K562 (cell line): Measurements from ENCODE around the gene SMAD3. TPM values are rescaled to one million over a fixed set of nuclear protein-coding genes. Genes with fewer than 3 reads are reported as not detected.

Experiments used
- ATAC-seq: fragments of 200-7000 bp; cut with Tn5 transposase; 3 replicates; pipeline ENCODE4 v1.9.1; 2020; ENCODE audit warnings: moderate library complexity
- BruUV-seq: library from RNA; stranded (reverse); fragments of 400-500 nt; replicated peaks from 2 replicates; lab custom pipeline; 2021; lab: Mats Ljungman, UMichigan
- CTCF ChIA-PET: fragments of 300-600 bp; formaldehyde crosslinking; extraction: SDS; loops from one replicate; lab custom pipeline; 2021; ENCODE audit warnings: low intra/inter-chr PET ratio; lab: Yijun Ruan, JAX
- POLR2A ChIA-PET: fragments of 300-600, 350-650 bp; sonication (Branson Sonifier 250); formaldehyde crosslinking; extraction: SDS; loops from one replicate; lab custom pipeline; 2021; ENCODE audit warnings: antibody characterized with exemption, inconsistent platforms; lab: Yijun Ruan, JAX
- DNase-seq, 4 experiments: peaks; one replicate each; pipeline versions ENCODE4 v3.0.0 to v3.0.0-alpha.2; 2011 to 2018; ENCODE audit warnings: low spot score in 3 of 4, mixed read lengths in 3 of 4; ENCODE audit errors: extremely low read depth in 1 of 4
- FAIRE-seq: peaks from 2 replicates; lab custom pipeline; 2011; peaks lifted over from hg19 to GRCh38; lab: Jason Lieb, UNC
- H2AFZ ChIP-seq: 2 replicates; pipeline ENCODE4 v1.6.0; 2011; ENCODE audit warnings: low read depth, low read length, control low read depth, inconsistent platforms
- H3K27ac ChIP-seq: fragments of 200-600 bp; 3 replicates; pipeline ENCODE4 v1.8.0; 2011; ENCODE audit warnings: low read depth, mild to moderate bottlenecking, control low read depth, inconsistent platforms, low read length, moderate library complexity, mixed read lengths; ENCODE audit errors: extremely low read depth
- H3K27me3 ChIP-seq, 2 experiments: fragments of 300-600 bp in 1 of 2; 2 replicates in 1 of 2; 3 replicates in 1 of 2; pipeline versions ENCODE4 v1.6.0 to v1.8.0; 2011; ENCODE audit warnings: inconsistent platforms in 2 of 2, low read length in 2 of 2, mild to moderate bottlenecking in 1 of 2, mixed read lengths in 1 of 2, moderate library complexity in 1 of 2; ENCODE audit not compliant: control insufficient read depth in 2 of 2, insufficient read depth in 2 of 2
- H3K36me3 ChIP-seq: fragments of 300-600 bp; 3 replicates; pipeline ENCODE4 v1.8.0; 2011; ENCODE audit warnings: mild to moderate bottlenecking, low read length, inconsistent platforms; ENCODE audit not compliant: control insufficient read depth, insufficient read depth
- H3K4me1 ChIP-seq, 2 experiments: fragments of 200-600 bp in 1 of 2; replicated peaks in 1 of 2; 2 replicates in 1 of 2; 3 replicates in 1 of 2; pipeline versions ENCODE4 v1.5.1 to v1.8.0; 2011; ENCODE audit warnings: inconsistent platforms in 2 of 2, low read length in 2 of 2, mild to moderate bottlenecking in 1 of 2, mixed read lengths in 1 of 2, moderate library complexity in 1 of 2; ENCODE audit not compliant: control insufficient read depth in 2 of 2, insufficient read depth in 2 of 2
- H3K4me2 ChIP-seq: 2 replicates; pipeline ENCODE4 v1.6.1; 2011; ENCODE audit warnings: low read length, control low read depth, inconsistent platforms, mixed read lengths; ENCODE audit not compliant: insufficient read depth
- H3K4me3 ChIP-seq: fragments of 200-600 bp; sonication (generic), shearing (Covaris generic); 2 replicates; pipeline ENCODE4 v1.5.1; 2016; ENCODE audit warnings: control low read depth, inconsistent platforms
- H3K79me2 ChIP-seq: fragments of 200-600 bp; 3 replicates; pipeline ENCODE4 v1.8.0; 2011; ENCODE audit warnings: low read length, inconsistent platforms; ENCODE audit not compliant: control insufficient read depth, insufficient read depth
- H3K9ac ChIP-seq, 2 experiments: 2 replicates each; pipeline versions ENCODE4 v1.6.0 to v1.6.1; 2011; ENCODE audit warnings: low read depth in 2 of 2, low read length in 2 of 2, control low read depth in 1 of 2, inconsistent platforms in 1 of 2, mild to moderate bottlenecking in 1 of 2, mixed read lengths in 1 of 2; ENCODE audit not compliant: insufficient read depth in 1 of 2
- H3K9me1 ChIP-seq: one replicate; pipeline ENCODE4 v1.6.0; 2011; ENCODE audit warnings: inconsistent platforms, mild to moderate bottlenecking, low read length, moderate library complexity; ENCODE audit not compliant: control insufficient read depth, insufficient read depth
- H3K9me3 ChIP-seq: replicated peaks from 2 replicates; pipeline ENCODE4 v1.5.1; 2011; ENCODE audit warnings: low read depth, low read length, inconsistent platforms; ENCODE audit not compliant: control insufficient read depth, insufficient read depth
- H4K20me1 ChIP-seq: replicated peaks from 2 replicates; pipeline ENCODE4 v1.6.1; 2011; ENCODE audit warnings: low read length, inconsistent platforms, mixed read lengths; ENCODE audit not compliant: control insufficient read depth, insufficient read depth
- BRD9 ChIP-seq: fragments of 450-650 bp; IDR thresholded peaks from 2 replicates; pipeline ENCODE4 v1.6.1; 2018; ENCODE audit warnings: low read depth; ENCODE audit not compliant: partially characterized antibody
- E4F1 ChIP-seq: fragments of 250-450 bp; sonication (Bioruptor Pico); IDR thresholded peaks from 2 replicates; pipeline ENCODE4 v1.5.0; 2021; ENCODE audit warnings: mild to moderate bottlenecking, borderline replicate concordance
- FOS ChIP-seq: IDR thresholded peaks from 3 replicates; pipeline ENCODE4 v1.6.1; 2011; ENCODE audit not compliant: insufficient read length; ENCODE audit errors: extremely low read depth
- FUS ChIP-seq: fragments of 200-400 bp; formaldehyde crosslinking; optimal IDR thresholded peaks from 2 replicates; pipeline ENCODE3; 2017; ENCODE audit warnings: low read depth, low read length
- HMGN3 ChIP-seq: IDR thresholded peaks from 2 replicates; pipeline ENCODE4 v1.6.1; 2011; ENCODE audit warnings: borderline replicate concordance, low read depth, mild to moderate bottlenecking, mixed read lengths, low read length; ENCODE audit not compliant: insufficient read length; ENCODE audit errors: extremely low read depth
- MECOM ChIP-seq: fragments of 250-450 bp; sonication (Bioruptor Pico); IDR thresholded peaks from 2 replicates; pipeline ENCODE4 v1.8.0; 2022; ENCODE audit warnings: inconsistent platforms
- NR2F6 ChIP-seq: fragments of 450-650 bp; formaldehyde crosslinking; IDR thresholded peaks from 2 replicates; pipeline ENCODE4 v1.4.0; 2020; ENCODE audit warnings: mild to moderate bottlenecking
- SP2 ChIP-seq: IDR thresholded peaks from 2 replicates; pipeline ENCODE4 v1.6.1; 2011; ENCODE audit warnings: mild to moderate bottlenecking, low read depth, low read length, moderate library complexity; ENCODE audit not compliant: poor library complexity, severe bottlenecking; ENCODE audit errors: extremely low read depth
- ZNF75A ChIP-seq: fragments of 450-650 bp; formaldehyde crosslinking; IDR thresholded peaks from 2 replicates; pipeline ENCODE4 v1.4.0; 2020; ENCODE audit warnings: mild to moderate bottlenecking
- WGBS: fragments of 100-300 bp; shearing (Covaris generic); methylation state at CpG from one replicate; pipeline ENCODE4 v1.1.6; 2016; ENCODE audit warnings: low coverage, mixed read lengths; ENCODE audit not compliant: insufficient coverage; ENCODE audit errors: missing lambda C conversion rate; 5-methylcytosine and 5-hydroxymethylcytosine counted together
- in situ Hi-C: fragments of 300-500 bp; cut with MboI; formaldehyde crosslinking; loops from 4 replicates; pipeline ENCODE4 v1.15.0; 2018; ENCODE audit warnings: inconsistent platforms, mixed read lengths
- intact Hi-C: fragments of 100-400 bp; cut with micrococcal nuclease; formaldehyde crosslinking; loops from 2 replicates; pipeline ENCODE4 v1.14.2; 2022
- polyA plus RNA-seq, 8 experiments: library from polyadenylated mRNA; depleted of rRNA in 4 of 8; stranded (reverse) in 5 of 8; unstranded in 3 of 8; fragments of >200 nt; fragmentation: Nextera tagmentation in 2 of 8; fragmentation: Illumina TruSeq in 1 of 8; extraction: Ambion mirVana in 2 of 8; extraction: Trizol in 1 of 8; gene quantifications; 2 replicates each; pipeline versions ENCODE4 v1.2.1 to v1.2.3, GENCODE V29; 2011 to 2014; ENCODE audit warnings: inconsistent platforms in 1 of 8, missing spikeins in 1 of 8
- total RNA-seq, 7 experiments: library from RNA; depleted of rRNA in 6 of 7; stranded (reverse); fragments of >200 nt in 6 of 7; fragmentation: Illumina TruSeq in 2 of 7; extraction: Trizol in 2 of 7; gene quantifications; 2 replicates each; pipeline versions ENCODE4 v1.2.1 to v1.2.3, GENCODE V29; 2011 to 2021; ENCODE audit warnings: low replicate concordance in 1 of 7

The SMAD3 gene
- total and polyA plus RNA-seq, 9 of the 15 experiments (the other 6 are each of a cell fraction or from before 2014, with no cell fraction given), result 4.3 to 39.2 (median 11.1) TPM

- peaks cover 5% of the 10 kb centered on the region for H3K9me1 ChIP-seq
- no peaks in the 10 kb centered on the region for H3K79me2 ChIP-seq
- no peak overlapping the region for H3K4me3 ChIP-seq
- ChIA-PET CTCF (no interaction called here), POLR2A (interaction anchor here (0.7 kb wide), 1 partner anchor 231 kb away, joined by 3 read pairs; no protein-coding TSS in a partner anchor)
- in situ Hi-C loops (no loop called here), intact Hi-C loops (loop anchor here (10.0 kb wide), 1 partner anchor 113 kb away; the partner anchor contains the start of gene SMAD3)
- no peak for ATAC-seq
- H3K4me2 ChIP-seq, result no peak overlapping the region
- H3K9ac ChIP-seq, result no peak overlapping the region
- H3K36me3 ChIP-seq, result peaks cover 39% of the 10 kb centered on the region; the same call in 2 of the 3 replicates
- no peak for TF ChIP-seq SP2
- TF ChIP-seq ZNF75A, result no peak
- no peak for TF ChIP-seq E4F1 (CRISPR knock-in tag)
- no peak for TF ChIP-seq FOS
- no peak for TF ChIP-seq NR2F6 (CRISPR knock-in tag)
- TF ChIP-seq FUS, result no peak
- no peak for TF ChIP-seq BRD9
- TF ChIP-seq MECOM, result no peak
- TF ChIP-seq HMGN3, result no peak
- DNase-seq, result no peak
- H3K4me1 ChIP-seq, result peaks cover 17 to 20% of the 10 kb centered on the region in 2 experiments
- BruUV-seq, result no TSS peak
- no peaks in the 10 kb centered on the region for H3K27me3 ChIP-seq
- FAIRE-seq, result no peak
- no peaks in the 10 kb centered on the region for H3K9me3 ChIP-seq
- WGBS, result 86% methylated on average over 6 of the region's 6 CpGs
- no peak overlapping the region for H3K27ac ChIP-seq
- H2AFZ ChIP-seq, result no peak overlapping the region
- H4K20me1 ChIP-seq, result peaks cover 20% of the 10 kb centered on the region; the same call in 1 of the 2 replicates
Measured at GRCh38 chr15:67177752-67178151, 112.3 kb downstream of the SMAD3 start.
